ENCODE data around the gene IL4. TPM values are rescaled to one million over a fixed set of nuclear protein-coding genes. Genes with fewer than 3 reads are reported as not detected.
A peak's percentile ranks its signal among the peaks of the same experiment; 100 is the strongest.

Gene IL4
- total RNA-seq, 6 experiments from 2014 or later, result not detected

- DNase-seq, result no peak
- no peak overlapping the region for H3K27ac Mint-ChIP-seq
- no peaks in the 10 kb centered on the region for H3K9me3 Mint-ChIP-seq
- H3K4me3 Mint-ChIP-seq, result no peak overlapping the region
- no peaks in the 10 kb centered on the region for H3K4me1 Mint-ChIP-seq (ENCODE audit: low read depth)
- H3K36me3 Mint-ChIP-seq (ENCODE audit: low read depth), result peaks cover 15% of the 10 kb centered on the region
- TF ChIP-seq, protein P1, sequence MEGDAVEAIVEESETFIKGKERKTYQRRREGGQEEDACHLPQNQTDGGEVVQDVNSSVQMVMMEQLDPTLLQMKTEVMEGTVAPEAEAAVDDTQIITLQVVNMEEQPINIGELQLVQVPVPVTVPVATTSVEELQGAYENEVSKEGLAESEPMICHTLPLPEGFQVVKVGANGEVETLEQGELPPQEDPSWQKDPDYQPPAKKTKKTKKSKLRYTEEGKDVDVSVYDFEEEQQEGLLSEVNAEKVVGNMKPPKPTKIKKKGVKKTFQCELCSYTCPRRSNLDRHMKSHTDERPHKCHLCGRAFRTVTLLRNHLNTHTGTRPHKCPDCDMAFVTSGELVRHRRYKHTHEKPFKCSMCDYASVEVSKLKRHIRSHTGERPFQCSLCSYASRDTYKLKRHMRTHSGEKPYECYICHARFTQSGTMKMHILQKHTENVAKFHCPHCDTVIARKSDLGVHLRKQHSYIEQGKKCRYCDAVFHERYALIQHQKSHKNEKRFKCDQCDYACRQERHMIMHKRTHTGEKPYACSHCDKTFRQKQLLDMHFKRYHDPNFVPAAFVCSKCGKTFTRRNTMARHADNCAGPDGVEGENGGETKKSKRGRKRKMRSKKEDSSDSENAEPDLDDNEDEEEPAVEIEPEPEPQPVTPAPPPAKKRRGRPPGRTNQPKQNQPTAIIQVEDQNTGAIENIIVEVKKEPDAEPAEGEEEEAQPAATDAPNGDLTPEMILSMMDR (IDR thresholded peaks at IDR 0.05), result no peak
- no peaks in the 10 kb centered on the region for H3K27me3 Mint-ChIP-seq (ENCODE audit: insufficient read depth)
Measured at GRCh38 chr5:132695956-132696355, 22.2 kb downstream of the IL4 start.

DNA sequence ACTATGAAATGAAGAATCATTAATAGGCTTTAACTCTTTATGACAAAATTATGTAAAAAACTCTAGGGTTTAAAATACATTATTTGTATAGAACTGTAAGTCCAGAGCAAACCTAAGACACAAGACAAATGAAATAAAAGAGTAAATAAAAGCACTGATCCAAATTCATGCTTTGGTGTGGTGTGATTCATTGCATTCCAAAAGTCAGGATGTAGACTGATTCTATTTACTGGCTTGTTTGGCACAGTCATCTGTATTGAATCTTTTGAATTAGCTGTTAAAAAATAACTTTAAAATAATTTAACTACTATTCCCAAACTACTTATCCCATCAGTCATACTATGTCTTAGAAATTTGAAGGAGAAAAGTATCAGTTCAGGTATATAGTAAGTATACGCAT is 31.1 kb downstream of the IL4 start:
- peaks cover 8% of the 10 kb centered on the region for H3K36me3 Mint-ChIP-seq (ENCODE audit: low read depth)
- H3K27ac Mint-ChIP-seq, result peak overlapping the region; percentile 59
- TF ChIP-seq, protein P1 (IDR thresholded peaks at IDR 0.05), result no peak
- H3K4me1 Mint-ChIP-seq (ENCODE audit: low read depth), result peaks cover 19% of the 10 kb centered on the region
- peak; percentile 56 for DNase-seq
- peak overlapping the region; percentile 52; the same call in 1 of the 2 replicates for H3K4me3 Mint-ChIP-seq
- no peaks in the 10 kb centered on the region for H3K27me3 Mint-ChIP-seq (ENCODE audit: insufficient read depth)
- H3K9me3 Mint-ChIP-seq, result no peaks in the 10 kb centered on the region

DNA sequence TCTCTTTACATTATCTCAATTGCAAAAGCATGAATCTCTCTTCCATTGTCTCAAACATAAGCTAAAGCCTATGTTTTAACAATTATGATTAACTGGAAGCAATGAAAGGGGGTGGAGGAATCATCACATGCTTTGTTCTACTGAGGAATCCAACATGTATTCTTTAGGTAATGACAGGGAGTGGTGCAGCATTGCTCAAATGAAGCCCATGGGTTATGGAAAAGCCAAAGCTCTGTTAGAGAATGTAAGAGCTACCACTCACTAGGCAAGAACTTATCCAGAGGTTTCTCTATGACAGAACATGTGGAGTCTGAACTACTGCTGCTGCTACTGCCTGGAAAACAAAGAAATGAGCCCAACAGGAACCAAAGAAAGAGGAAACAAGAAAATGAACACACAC is 34.9 kb downstream of the IL4 start:
- Mint-ChIP-seq H3K9me3 (no peaks in the 10 kb centered on the region), H3K27ac (no peak overlapping the region), H3K4me3 (no peak overlapping the region), H3K27me3 (ENCODE audit: insufficient read depth) (no peaks in the 10 kb centered on the region), H3K4me1 (ENCODE audit: low read depth) (peaks cover 18% of the 10 kb centered on the region), H3K36me3 (ENCODE audit: low read depth) (no peaks in the 10 kb centered on the region)
- TF ChIP-seq, protein P1 (IDR thresholded peaks at IDR 0.05), result no peak
- no peak for DNase-seq

GRCh38 chr5:132714456-132715307 is 40.9 kb downstream of the IL4 start:
- Mint-ChIP-seq H3K36me3 (ENCODE audit: low read depth) (no peaks in the 10 kb centered on the region), H3K27me3 (ENCODE audit: insufficient read depth) (no peaks in the 10 kb centered on the region), H3K27ac (no peak overlapping the region), H3K9me3 (no peaks in the 10 kb centered on the region), H3K4me3 (no peak overlapping the region), H3K4me1 (ENCODE audit: low read depth) (peaks cover 9% of the 10 kb centered on the region)
- TF ChIP-seq, protein P1 (IDR thresholded peaks at IDR 0.05), result peak; percentile 85
- no peak for DNase-seq

DNA sequence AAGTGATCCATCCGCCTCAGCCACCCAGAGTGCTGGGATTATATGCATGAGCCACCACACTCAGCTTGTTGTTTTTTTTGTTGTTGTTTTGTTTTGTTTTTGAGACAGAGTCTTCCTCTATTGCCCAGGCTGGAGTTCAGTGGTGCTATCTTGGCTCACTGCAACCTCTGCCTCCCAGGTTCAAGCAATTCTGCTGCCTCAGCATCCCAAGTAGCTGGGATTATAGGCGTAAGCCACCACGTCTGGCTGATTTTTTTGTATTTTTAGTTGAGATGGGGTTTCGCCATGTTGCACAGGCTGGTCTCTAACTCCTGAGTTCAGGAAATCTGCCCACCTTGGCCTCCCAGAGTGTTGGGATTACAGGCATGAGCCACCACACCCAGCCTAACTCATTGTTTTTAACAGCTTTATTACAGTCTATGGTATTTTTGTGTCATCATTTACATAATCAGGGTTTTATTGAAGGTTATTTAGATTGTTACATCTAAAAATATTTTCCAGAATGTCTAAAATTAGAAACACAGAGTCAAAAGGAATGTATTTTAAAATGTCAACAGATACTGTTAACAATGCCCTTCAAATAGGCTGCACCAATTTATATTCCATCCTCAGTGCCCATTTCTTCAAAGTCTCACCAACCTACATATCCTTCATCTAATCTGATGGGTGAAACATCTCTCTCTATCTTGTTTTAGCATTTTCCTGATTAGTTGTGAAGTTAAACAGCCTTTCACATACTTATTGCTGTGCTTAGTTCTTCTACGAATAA is 44.9 kb downstream of the IL4 start:
- Mint-ChIP-seq H3K9me3 (no peaks in the 10 kb centered on the region), H3K4me1 (ENCODE audit: low read depth) (peaks cover 9% of the 10 kb centered on the region), H3K27me3 (ENCODE audit: insufficient read depth) (no peaks in the 10 kb centered on the region), H3K36me3 (ENCODE audit: low read depth) (no peaks in the 10 kb centered on the region; the same call in 1 of the 2 replicates), H3K27ac (peak overlapping the region; percentile 36; the same call in 1 of the 2 replicates), H3K4me3 (no peak overlapping the region)
- TF ChIP-seq, protein P1 (IDR thresholded peaks at IDR 0.05), result no peak
- no peak for DNase-seq

Measured in HFFc6 (cell line).